H1 (cell line): ENCODE measurements around the gene NTRK2. TPM values are rescaled to one million over a fixed set of nuclear protein-coding genes. Genes with fewer than 3 reads are reported as not detected.

Experiments used
- CTCF ChIA-PET: fragments of 300-600 bp; sonication (Branson Sonifier 250); formaldehyde crosslinking; loops from one replicate; lab custom pipeline; 2021; ENCODE audit not compliant: partially characterized antibody; lab: Charles Lee
- POLR2A ChIA-PET: fragments of 300-600 bp; sonication (Branson Sonifier 250); formaldehyde crosslinking; loops from one replicate; lab custom pipeline; 2021; ENCODE audit warnings: inconsistent platforms; ENCODE audit not compliant: partially characterized antibody; lab: Charles Lee
- DNase-seq, 2 experiments: peaks; one replicate each; pipeline versions ENCODE4 v3.0.0 to v3.0.0-alpha.2; 2010 to 2022; ENCODE audit warnings: low spot score in 2 of 2, low read depth in 1 of 2, mixed read lengths in 1 of 2
- FAIRE-seq: peaks from 2 replicates; lab custom pipeline; 2011; peaks lifted over from hg19 to GRCh38; lab: Jason Lieb, UNC
- H2AFZ ChIP-seq: 2 replicates; pipeline ENCODE4 v1.8.1; 2012; ENCODE audit warnings: low read length, inconsistent platforms
- H2AK5ac ChIP-seq: 2 replicates; pipeline ENCODE4 v1.6.1; 2013; ENCODE audit warnings: low read depth, low read length
- H2BK120ac ChIP-seq: replicated peaks from 2 replicates; pipeline ENCODE3; 2013; ENCODE audit warnings: low read depth, low read length, inconsistent platforms
- H2BK12ac ChIP-seq: 2 replicates; pipeline ENCODE4 v1.6.1; 2013; ENCODE audit warnings: low read depth, low read length
- H2BK15ac ChIP-seq: 2 replicates; pipeline ENCODE4 v1.6.1; 2013; ENCODE audit warnings: low read length
- H2BK20ac ChIP-seq: 2 replicates; pipeline ENCODE4 v1.6.1; 2013; ENCODE audit warnings: low read length
- H2BK5ac ChIP-seq: 2 replicates; pipeline ENCODE4 v1.6.1; 2013; ENCODE audit warnings: low read depth, low read length
- H3K14ac ChIP-seq: 2 replicates; pipeline ENCODE4 v1.6.1; 2013; ENCODE audit warnings: inconsistent platforms; ENCODE audit not compliant: insufficient read length
- H3K18ac ChIP-seq: 2 replicates; pipeline ENCODE4 v1.6.1; 2013; ENCODE audit warnings: low read length; ENCODE audit errors: extremely low read depth
- H3K23ac ChIP-seq: 2 replicates; pipeline ENCODE4 v1.6.1; 2013; ENCODE audit warnings: inconsistent platforms; ENCODE audit not compliant: insufficient read length
- H3K23me2 ChIP-seq: 2 replicates; pipeline ENCODE4 v1.6.1; 2013; ENCODE audit warnings: low read depth, low read length
- H3K27ac ChIP-seq: 2 replicates; pipeline ENCODE4 v1.6.1; 2011; ENCODE audit warnings: low read depth, low read length, inconsistent platforms
- H3K27me3 ChIP-seq, 4 experiments: replicated peaks in 1 of 4; 1 replicate in 1 of 4; 2 replicates in 3 of 4; pipeline versions ENCODE4 v1.6.1 to v1.8.1; 2011 to 2013; ENCODE audit warnings: low read length in 3 of 4, mild to moderate bottlenecking in 3 of 4, inconsistent platforms in 2 of 4, mixed read lengths in 2 of 4, moderate library complexity in 1 of 4; ENCODE audit not compliant: control insufficient read depth in 3 of 4, insufficient read depth in 3 of 4; ENCODE audit errors: extremely low read depth in 1 of 4
- H3K36me3 ChIP-seq, 4 experiments: 2 replicates each; pipeline versions ENCODE4 v1.6.1 to v1.8.1; 2011 to 2013; ENCODE audit warnings: mild to moderate bottlenecking in 4 of 4, low read length in 3 of 4, moderate library complexity in 2 of 4, control low read depth in 1 of 4, inconsistent platforms in 1 of 4; ENCODE audit not compliant: insufficient read depth in 4 of 4, control insufficient read depth in 2 of 4
- H3K4ac ChIP-seq: replicated peaks from 2 replicates; pipeline ENCODE3; 2013; ENCODE audit warnings: low read length, low read depth, mixed read lengths, inconsistent platforms; ENCODE audit not compliant: insufficient read length
- H3K4me1 ChIP-seq, 4 experiments: replicated peaks in 1 of 4; 1 replicate in 1 of 4; 2 replicates in 3 of 4; pipeline versions ENCODE4 v1.6.1 to v1.8.1; 2011 to 2013; ENCODE audit warnings: low read length in 3 of 4, inconsistent platforms in 2 of 4, mixed read lengths in 1 of 4; ENCODE audit not compliant: insufficient read depth in 4 of 4, control insufficient read depth in 3 of 4
- H3K4me2 ChIP-seq, 2 experiments: 2 replicates each; pipeline versions ENCODE4 v1.6.1 to v1.8.1; 2011 to 2013; ENCODE audit warnings: low read depth in 2 of 2, low read length in 2 of 2, control low read depth in 1 of 2, inconsistent platforms in 1 of 2, mild to moderate bottlenecking in 1 of 2; ENCODE audit not compliant: insufficient read depth in 1 of 2
- H3K4me3 ChIP-seq, 4 experiments: fragments of 200-600, 300-600 bp in 1 of 4; sonication (generic), shearing (Covaris generic), sonication (Bioruptor Twin) in 1 of 4; 2 replicates each; pipeline versions ENCODE4 v1.5.1 to v1.8.1; 2011 to 2016; ENCODE audit warnings: low read length in 4 of 4, low read depth in 3 of 4, control low read depth in 2 of 4, inconsistent platforms in 2 of 4, mild to moderate bottlenecking in 2 of 4, mixed read lengths in 1 of 4, moderate library complexity in 1 of 4; ENCODE audit not compliant: insufficient read depth in 2 of 4; ENCODE audit errors: extremely low read depth in 1 of 4
- H3K56ac ChIP-seq: replicated peaks from 2 replicates; pipeline ENCODE3; 2013; ENCODE audit warnings: low read depth, mild to moderate bottlenecking, mixed read lengths, low read length, inconsistent platforms; ENCODE audit not compliant: insufficient read length
- H3K79me1 ChIP-seq: 2 replicates; pipeline ENCODE4 v1.6.1; 2013; ENCODE audit warnings: low read depth, low read length, control low read depth
- H3K79me2 ChIP-seq, 2 experiments: 2 replicates each; pipeline versions ENCODE4 v1.6.1 to v1.8.1; 2012 to 2013; ENCODE audit warnings: low read length in 2 of 2, mild to moderate bottlenecking in 2 of 2, inconsistent platforms in 1 of 2; ENCODE audit not compliant: insufficient read depth in 2 of 2, control insufficient read depth in 1 of 2
- H3K9ac ChIP-seq, 4 experiments: replicated peaks in 1 of 4; 1 replicate in 1 of 4; 2 replicates in 3 of 4; pipeline versions ENCODE4 v1.6.1 to v1.8.1; 2011 to 2013; ENCODE audit warnings: low read depth in 3 of 4, low read length in 3 of 4, control low read depth in 2 of 4, mild to moderate bottlenecking in 2 of 4, moderate library complexity in 2 of 4, inconsistent platforms in 1 of 4; ENCODE audit errors: extremely low read depth in 1 of 4
- H3K9me3 ChIP-seq, 2 experiments: 2 replicates each; pipeline versions ENCODE4 v1.6.1 to v1.8.1; 2012 to 2013; ENCODE audit warnings: mild to moderate bottlenecking in 2 of 2, moderate library complexity in 2 of 2, control low read depth in 1 of 2, inconsistent platforms in 1 of 2, low read depth in 1 of 2, low read length in 1 of 2, mixed read lengths in 1 of 2; ENCODE audit not compliant: insufficient read depth in 2 of 2
- H4K20me1 ChIP-seq, 2 experiments: replicated peaks in 1 of 2; 2 replicates each; pipeline versions ENCODE3 to v1.8.1; 2011 to 2013; ENCODE audit warnings: inconsistent platforms in 2 of 2, low read length in 2 of 2, mild to moderate bottlenecking in 1 of 2; ENCODE audit not compliant: insufficient read depth in 2 of 2, control insufficient read depth in 1 of 2
- H4K5ac ChIP-seq: 2 replicates; pipeline ENCODE4 v1.6.1; 2013; ENCODE audit warnings: low read length, low read depth, mixed read lengths, inconsistent platforms; ENCODE audit not compliant: insufficient read length
- H4K8ac ChIP-seq: 2 replicates; pipeline ENCODE4 v1.8.0; 2013; ENCODE audit warnings: mild to moderate bottlenecking, moderate library complexity, low read length, inconsistent platforms; ENCODE audit not compliant: insufficient read depth; ENCODE audit errors: extremely low read depth
- H4K91ac ChIP-seq: replicated peaks from 2 replicates; pipeline ENCODE3; 2013; ENCODE audit warnings: low read length, mixed read lengths, inconsistent platforms; ENCODE audit not compliant: insufficient read length
- ATF2 ChIP-seq: IDR thresholded peaks from 2 replicates; pipeline ENCODE4 v1.6.1; 2012; ENCODE audit warnings: low read length, inconsistent platforms
- BCL11A ChIP-seq, 2 experiments: IDR thresholded peaks; one replicate each; pipeline ENCODE4 v1.6.1; 2011; ENCODE audit warnings: low read depth in 2 of 2, low read length in 2 of 2, mild to moderate bottlenecking in 2 of 2
- FOSL1 ChIP-seq: IDR thresholded peaks from 2 replicates; pipeline ENCODE4 v1.6.1; 2011; ENCODE audit warnings: mild to moderate bottlenecking, low read depth, low read length, moderate library complexity; ENCODE audit not compliant: insufficient read depth
- KDM1A ChIP-seq: fragments of 200-600, 300-600 bp; sonication (generic); IDR thresholded peaks from 2 replicates; pipeline ENCODE4 v1.7.1; 2016; ENCODE audit warnings: mild to moderate bottlenecking, low read length, borderline replicate concordance
- PHF8 ChIP-seq: fragments of 200-600 bp; sonication (generic); conservative IDR thresholded peaks from 2 replicates; pipeline ENCODE4 v1.7.1; 2012; ENCODE audit warnings: low read depth, mild to moderate bottlenecking, inconsistent platforms, low read length, moderate library complexity
- POLR2A ChIP-seq, 2 experiments: IDR thresholded peaks; 1 replicate in 1 of 2; 2 replicates in 1 of 2; pipeline ENCODE4 v1.6.1; 2011; ENCODE audit warnings: low read depth in 2 of 2, low read length in 2 of 2, mild to moderate bottlenecking in 2 of 2; ENCODE audit errors: control extremely low read depth in 1 of 2
- RNF2 ChIP-seq: fragments of 200-900, 300-1000 bp; sonication (generic); IDR thresholded peaks from 2 replicates; pipeline ENCODE4 v1.7.1; 2016; ENCODE audit warnings: borderline replicate concordance, low read depth, mild to moderate bottlenecking, antibody characterized with exemption, low read length; ENCODE audit not compliant: poor library complexity, severe bottlenecking; ENCODE audit errors: missing control alignments
- SAP30 ChIP-seq: fragments of 300-600 bp; sonication (generic); IDR thresholded peaks from 2 replicates; pipeline ENCODE4 v1.7.1; 2012; ENCODE audit warnings: low read length, moderate library complexity, mild to moderate bottlenecking, inconsistent platforms; ENCODE audit not compliant: insufficient read depth, insufficient replicate concordance
- SIN3A ChIP-seq, 2 experiments: IDR thresholded peaks in 1 of 2; conservative IDR thresholded peaks in 1 of 2; 2 replicates each; pipeline ENCODE4 v1.6.1; 2011 to 2012; ENCODE audit warnings: low read length in 2 of 2, improper control_type of control experiment in 1 of 2, low read depth in 1 of 2, mild to moderate bottlenecking in 1 of 2
- TAF1 ChIP-seq: IDR thresholded peaks from 2 replicates; pipeline ENCODE4 v1.6.1; 2011; ENCODE audit warnings: mild to moderate bottlenecking, low read depth, low read length
- TCF12 ChIP-seq: IDR thresholded peaks from 2 replicates; pipeline ENCODE4 v1.6.1; 2011; ENCODE audit warnings: low read depth, mild to moderate bottlenecking, low read length
- TEAD4 ChIP-seq: IDR thresholded peaks from 2 replicates; pipeline ENCODE4 v1.6.1; 2012; ENCODE audit warnings: low read depth, low read length, inconsistent platforms, mixed read lengths
- WGBS, 2 experiments: shearing (Covaris generic) in 1 of 2; methylation state at CpG; one replicate each; pipeline versions ENCODE4 v1.1.6 to v1.1.7; 2013 to 2015; ENCODE audit warnings: low lambda C conversion rate in 2 of 2, mixed read lengths in 2 of 2, inconsistent platforms in 1 of 2, low coverage in 1 of 2, missing lambda C conversion rate in 1 of 2; ENCODE audit not compliant: insufficient replicate concordance in 2 of 2, insufficient coverage in 1 of 2, insufficient read length in 1 of 2; ENCODE audit errors: extremely low coverage in 1 of 2, missing lambda C conversion rate in 1 of 2; 5-methylcytosine and 5-hydroxymethylcytosine counted together
- polyA plus RNA-seq, 7 experiments: library from polyadenylated mRNA; depleted of rRNA in 3 of 7; stranded (reverse) in 5 of 7; unstranded in 2 of 7; fragments of >200 nt in 5 of 7; fragments of 200-250 nt in 2 of 7; gene quantifications; 1 replicate in 5 of 7; 2 replicates in 1 of 7; 4 replicates in 1 of 7; pipeline versions ENCODE4 v1.2.1 to v1.2.3, GENCODE V29; 2011 to 2013; ENCODE audit warnings: missing spikeins in 2 of 7, mixed read lengths in 2 of 7
- total RNA-seq: library from RNA; stranded (reverse); fragmentation: NEBNext Ultra II Directional; extraction: Animal tissue kit (Norgen Biotek cat#: 25700); gene quantifications from 2 replicates; pipeline ENCODE4 v1.2.1, GENCODE V29; 2021

Gene NTRK2
- total and polyA plus RNA-seq, 2 of the 8 experiments (the other 6 are each of a cell fraction or from before 2014, with no cell fraction given), result 0.03 to 0.04 TPM

- no peak overlapping the region for H3K56ac ChIP-seq
- H3K9ac ChIP-seq, result no peak overlapping the region
- no peak overlapping the region for H2BK15ac ChIP-seq
- no peak for DNase-seq
- FAIRE-seq, result no peak
- H3K18ac ChIP-seq, result no peak overlapping the region
- H2AFZ ChIP-seq, result no peak overlapping the region
- no peak overlapping the region for H4K8ac ChIP-seq
- no peak overlapping the region for H3K4ac ChIP-seq
- no peak overlapping the region for H2AK5ac ChIP-seq
- no peak overlapping the region for H2BK5ac ChIP-seq
- POLR2A ChIA-PET, result no interaction called here
- no peaks in the 10 kb centered on the region for H4K20me1 ChIP-seq
- CTCF ChIA-PET, result interaction anchor here (0.8 kb wide), 1 partner anchor 17 kb away, joined by 3 read pairs; no protein-coding TSS in a partner anchor
- no peak overlapping the region for H3K27ac ChIP-seq
- H3K36me3 ChIP-seq, result no peaks in the 10 kb centered on the region
- H4K5ac ChIP-seq, result no peak overlapping the region
- H3K9me3 ChIP-seq, result no peaks in the 10 kb centered on the region
- H3K4me3 ChIP-seq, result no peak overlapping the region
- H2BK12ac ChIP-seq, result no peak overlapping the region
- H3K23me2 ChIP-seq, result no peaks in the 10 kb centered on the region
- H3K79me1 ChIP-seq, result no peaks in the 10 kb centered on the region
- 90% methylated on average over 4 of the region's 4 CpGs; no CpG with 5 or more reads in 1 of the 2 experiments for WGBS, 2 experiments
- H2BK20ac ChIP-seq, result no peak overlapping the region
- H3K27me3 ChIP-seq, result no peaks in the 10 kb centered on the region
- H3K4me1 ChIP-seq, result peaks cover 2 to 14% (median 8%) of the 10 kb centered on the region in 4 experiments; a peak in 4 of 7 replicates
- no peak overlapping the region for H4K91ac ChIP-seq
- no peak overlapping the region for H2BK120ac ChIP-seq
- no peak overlapping the region for H3K23ac ChIP-seq
- H3K4me2 ChIP-seq, result no peak overlapping the region
- no peak overlapping the region for H3K14ac ChIP-seq
- no peaks in the 10 kb centered on the region for H3K79me2 ChIP-seq
- no peak for TF ChIP-seq BCL11A (IDR thresholded peaks at IDR 0.05; ENCODE audit: low read depth in 2 of 2, low read length in 2 of 2)
- TF ChIP-seq TAF1, result no peak
- TF ChIP-seq SIN3A (conservative IDR thresholded peaks at IDR 0.05 in 1 of 2, IDR thresholded peaks at IDR 0.05 in 1 of 2; ENCODE audit: low read depth in 1 of 2, low read length in 2 of 2), result no peak
- no peak for TF ChIP-seq RNF2
- no peak for TF ChIP-seq ATF2
- TF ChIP-seq FOSL1, result no peak
- TF ChIP-seq TEAD4, result no peak
- TF ChIP-seq PHF8, result no peak
- TF ChIP-seq SAP30, result no peak
- no peak for TF ChIP-seq TCF12
- no peak for TF ChIP-seq KDM1A
- no peak for TF ChIP-seq POLR2A (IDR thresholded peaks at IDR 0.05; ENCODE audit: control extremely low read depth in 1 of 2, low read depth in 2 of 2, low read length in 2 of 2)
Measured at GRCh38 chr9:84856181-84856632, 186.7 kb downstream of the NTRK2 start.
